HCT116 (cell line): ENCODE data around the gene SULT2B1. TPM values are rescaled to one million over a fixed set of nuclear protein-coding genes. Genes with fewer than 3 reads are reported as not detected.

Experiments used
- ATAC-seq: fragments of 200-7000 bp; cut with Tn5 transposase; 2 replicates; pipeline ENCODE4 v1.9.1; 2020; ENCODE audit warnings: mild to moderate bottlenecking, moderate library complexity
- BruUV-seq: library from RNA; stranded (reverse); fragments of 400-500 nt; replicated peaks from 2 replicates; lab custom pipeline; 2021; lab: Mats Ljungman, UMichigan
- CTCF ChIA-PET: fragments of 300-600 bp; sonication (Branson Sonifier 250); formaldehyde crosslinking; loops from one replicate; lab custom pipeline; 2021; ENCODE audit warnings: antibody characterized with exemption; lab: Charles Lee
- POLR2A ChIA-PET: fragments of 300-600, 350-600 bp; sonication (Branson Sonifier 250); formaldehyde crosslinking; loops from one replicate; lab custom pipeline; 2021; ENCODE audit warnings: antibody characterized with exemption; lab: Charles Lee
- RAD21 ChIA-PET, 2 experiments: fragments of 300-600 bp; sonication (Branson Sonifier 250); formaldehyde crosslinking; loops; one replicate each; lab custom pipeline; 2023; ENCODE audit warnings: low total read pairs in 2 of 2; ENCODE audit not compliant: uncharacterized antibody in 2 of 2, unreplicated experiment in 2 of 2, low non-redundant PET in 1 of 2; lab: Charles Lee
- DNase-seq: peaks from one replicate; pipeline ENCODE4 v3.0.0-alpha.2; 2010; ENCODE audit warnings: low read depth, low spot score
- H2AFZ ChIP-seq: fragments of 200-600 bp; shearing (Covaris generic), sonication (generic); 2 replicates; pipeline ENCODE4 v1.6.1; 2017; ENCODE audit warnings: low read depth, mixed run types, mixed read lengths, antibody characterized with exemption, low read length; ENCODE audit not compliant: poor library complexity, severe bottlenecking
- H3K27ac ChIP-seq: 2 replicates; pipeline ENCODE4 v1.5.1; 2012; ENCODE audit warnings: low read depth, low read length
- H3K27me3 ChIP-seq: fragments of 200-600 bp; sonication (generic); 2 replicates; pipeline ENCODE4 v1.6.1; 2016; ENCODE audit warnings: mixed run types, low read length, mixed read lengths; ENCODE audit not compliant: insufficient read depth
- H3K36me3 ChIP-seq, 2 experiments: fragments of 200-500 bp in 1 of 2; fragments of 200-600 bp in 1 of 2; sonication (Bioruptor generic) in 1 of 2; sonication (generic) in 1 of 2; 2 replicates each; pipeline versions ENCODE4 v1.5.1 to v1.6.1; 2014 to 2016; ENCODE audit warnings: low read length in 2 of 2, inconsistent platforms in 1 of 2, mixed read lengths in 1 of 2, mixed run types in 1 of 2; ENCODE audit not compliant: insufficient read depth in 2 of 2, control insufficient read depth in 1 of 2
- H3K4me1 ChIP-seq, 2 experiments: fragments of 200-600 bp in 1 of 2; sonication (generic) in 1 of 2; 2 replicates each; pipeline versions ENCODE4 v1.5.1 to v1.6.1; 2012 to 2017; ENCODE audit warnings: low read length in 2 of 2, inconsistent platforms in 1 of 2, mild to moderate bottlenecking in 1 of 2, mixed read lengths in 1 of 2, mixed run types in 1 of 2, moderate library complexity in 1 of 2; ENCODE audit not compliant: insufficient read depth in 2 of 2, control insufficient read depth in 1 of 2
- H3K4me2 ChIP-seq: fragments of 200-600 bp; sonication (generic); 2 replicates; pipeline ENCODE4 v1.6.1; 2017; ENCODE audit warnings: mixed run types, low read length, mixed read lengths
- H3K4me3 ChIP-seq, 2 experiments: fragments of 200-600 bp in 1 of 2; sonication (generic) in 1 of 2; replicated peaks in 1 of 2; 2 replicates each; pipeline ENCODE4 v1.5.1; 2011 to 2016; ENCODE audit warnings: low read length in 2 of 2, control low read depth in 1 of 2, low read depth in 1 of 2, mild to moderate bottlenecking in 1 of 2, mixed read lengths in 1 of 2, mixed run types in 1 of 2
- H3K79me2 ChIP-seq: fragments of 200-600 bp; sonication (generic); 2 replicates; pipeline ENCODE4 v1.6.1; 2017; ENCODE audit warnings: mild to moderate bottlenecking, mixed run types, low read length, moderate library complexity, mixed read lengths; ENCODE audit not compliant: insufficient read depth
- H3K9ac ChIP-seq: fragments of 200-600 bp; sonication (generic); 2 replicates; pipeline ENCODE4 v1.6.1; 2016; ENCODE audit warnings: low read length, mixed read lengths
- H3K9me2 ChIP-seq: fragments of 200-600 bp; sonication (generic), shearing (Covaris generic); 2 replicates; pipeline ENCODE4 v1.6.1; 2017; ENCODE audit warnings: mixed run types, mild to moderate bottlenecking, moderate library complexity; ENCODE audit not compliant: insufficient read depth
- H3K9me3 ChIP-seq, 2 experiments: fragments of 200-500 bp in 1 of 2; fragments of 200-600 bp in 1 of 2; sonication (Bioruptor generic) in 1 of 2; sonication (generic) in 1 of 2; 2 replicates each; pipeline ENCODE4 v1.6.1; 2014 to 2017; ENCODE audit warnings: low read length in 2 of 2, mixed read lengths in 2 of 2, inconsistent platforms in 1 of 2, low read depth in 1 of 2, mild to moderate bottlenecking in 1 of 2, mixed run types in 1 of 2, moderate library complexity in 1 of 2; ENCODE audit not compliant: control insufficient read depth in 1 of 2, insufficient read depth in 1 of 2
- H4K20me1 ChIP-seq: fragments of 200-600 bp; sonication (generic), shearing (Covaris generic); 2 replicates; pipeline ENCODE4 v1.6.1; 2017; ENCODE audit warnings: mixed run types, mild to moderate bottlenecking, moderate library complexity; ENCODE audit not compliant: insufficient read depth
- CEBPB ChIP-seq: IDR thresholded peaks from 2 replicates; pipeline ENCODE4 v1.6.1; 2012; ENCODE audit warnings: low read depth
- EGR1 ChIP-seq: IDR thresholded peaks from 2 replicates; pipeline ENCODE4 v1.6.1; 2012; ENCODE audit warnings: low read depth
- ELF1 ChIP-seq: IDR thresholded peaks from 2 replicates; pipeline ENCODE4 v1.6.1; 2012; ENCODE audit warnings: low read depth, borderline replicate concordance
- EZH2 ChIP-seq: fragments of 200-600 bp; sonication (generic); IDR thresholded peaks from 2 replicates; pipeline ENCODE4 v1.6.1; 2017; ENCODE audit warnings: antibody characterized with exemption, mixed run types
- EZH2phosphoT487 ChIP-seq: fragments of 200-600 bp; IDR thresholded peaks from 2 replicates; pipeline ENCODE4 v1.6.1; 2018; ENCODE audit warnings: antibody characterized with exemption, borderline replicate concordance
- FOSL1 ChIP-seq: IDR thresholded peaks from 2 replicates; pipeline ENCODE4 v1.6.1; 2012; ENCODE audit warnings: low read depth
- JUND ChIP-seq: IDR thresholded peaks from 2 replicates; pipeline ENCODE4 v1.6.1; 2012
- POLR2A ChIP-seq: IDR thresholded peaks from 2 replicates; pipeline ENCODE4 v1.7.0; 2011; ENCODE audit warnings: borderline replicate concordance; ENCODE audit not compliant: insufficient read depth, insufficient read length; ENCODE audit errors: extremely low read depth
- POLR2AphosphoS5 ChIP-seq: IDR thresholded peaks from 2 replicates; pipeline ENCODE4 v1.6.1; 2011; ENCODE audit warnings: mild to moderate bottlenecking, low read depth, low read length, moderate library complexity
- RAD21 ChIP-seq: IDR thresholded peaks from 2 replicates; pipeline ENCODE4 v1.6.1; 2012; ENCODE audit warnings: low read depth, mild to moderate bottlenecking
- REST ChIP-seq: IDR thresholded peaks from 2 replicates; pipeline ENCODE4 v1.6.1; 2012; ENCODE audit warnings: low read depth
- SIN3A ChIP-seq: IDR thresholded peaks from 2 replicates; pipeline ENCODE4 v1.6.1; 2012; ENCODE audit warnings: low read depth
- SP1 ChIP-seq: IDR thresholded peaks from 2 replicates; pipeline ENCODE4 v1.6.1; 2012; ENCODE audit warnings: low read depth
- SRF ChIP-seq: IDR thresholded peaks from 2 replicates; pipeline ENCODE4 v1.6.1; 2012; ENCODE audit warnings: low read depth
- TCF7L2 ChIP-seq: IDR thresholded peaks from 2 replicates; pipeline ENCODE4 v1.7.0; 2011; ENCODE audit warnings: borderline replicate concordance, inconsistent platforms; ENCODE audit not compliant: insufficient read depth, insufficient read length; ENCODE audit errors: extremely low read depth
- YY1 ChIP-seq: IDR thresholded peaks from 2 replicates; pipeline ENCODE4 v1.6.1; 2011; ENCODE audit warnings: low read length, low read depth, moderate library complexity, mild to moderate bottlenecking; ENCODE audit not compliant: insufficient replicate concordance; ENCODE audit errors: extremely low read depth
- ZFX ChIP-seq: fragments of 450-650 bp; IDR thresholded peaks from 2 replicates; pipeline ENCODE4 v1.6.1; 2017
- ZNF274 ChIP-seq: fragments of 200-500 bp; sonication (Bioruptor generic); IDR thresholded peaks from 2 replicates; pipeline ENCODE4 v1.6.1; 2014; ENCODE audit warnings: mild to moderate bottlenecking, low read depth, low read length, inconsistent platforms
- intact Hi-C: fragments of 100-400 bp; cut with micrococcal nuclease; formaldehyde crosslinking; loops from 2 replicates; pipeline ENCODE4 v1.10.0; 2022
- total RNA-seq: library from RNA; stranded (reverse); gene quantifications from one replicate; pipeline ENCODE4 v1.2.1, GENCODE V29; 2021; ENCODE audit not compliant: unreplicated experiment

Gene SULT2B1
- total RNA-seq, 1 experiment from 2014 or later: 4.8 TPM

- intact Hi-C loops: no loop called here
- H3K36me3 ChIP-seq: no peaks in the 10 kb centered on the region
- no peak overlapping the region for H3K4me3 ChIP-seq
- H3K9me2 ChIP-seq: no peaks in the 10 kb centered on the region
- ChIA-PET POLR2A (no interaction called here), RAD21 (no interaction called here), CTCF (no interaction called here)
- no peaks in the 10 kb centered on the region for H3K9me3 ChIP-seq
- no peaks in the 10 kb centered on the region for H3K27me3 ChIP-seq
- no peak overlapping the region for H3K4me2 ChIP-seq
- ATAC-seq (no peak), DNase-seq (no peak)
- H3K79me2 ChIP-seq: no peaks in the 10 kb centered on the region
- TF ChIP-seq YY1 (no peak), FOSL1 (no peak), SIN3A (no peak), REST (no peak), RAD21 (no peak), EZH2phosphoT487 (no peak), ZFX (no peak), SP1 (no peak), CEBPB (no peak), ZNF274 (no peak), TCF7L2 (no peak), JUND (no peak), SRF (no peak), EGR1 (no peak), POLR2AphosphoS5 (no peak), EZH2 (no peak), POLR2A (no peak), ELF1 (no peak)
- no peaks in the 10 kb centered on the region for H4K20me1 ChIP-seq
- H3K27ac ChIP-seq: no peak overlapping the region
- H3K4me1 ChIP-seq: peaks cover 11 to 22% of the 10 kb centered on the region in 2 experiments
- H2AFZ ChIP-seq: no peak overlapping the region
- no peak overlapping the region for H3K9ac ChIP-seq
- BruUV-seq: no TSS peak
These were observed 6.9 kb upstream of the SULT2B1 start for GRCh38 chr19:48544856-48545750.
